ENCODE results near the gene NFXL1. TPM values are rescaled to one million over a fixed set of nuclear protein-coding genes. Genes with fewer than 3 reads are reported as not detected.
A peak's percentile ranks its signal among the peaks of the same experiment; 100 is the strongest.
"Not testable (repeated sequence)": the region's sequence is repeated elsewhere in the genome, so short reads cannot be mapped to it uniquely, and the experiment has no call there.

NFXL1 gene
- total RNA-seq, 2 experiments from 2014 or later = 9.0 to 10.6 TPM

- H3K4me3 Mint-ChIP-seq; DNase-seq; POLR2A ChIA-PET; H3K4me1 Mint-ChIP-seq; H3K9me3 Mint-ChIP-seq; H3K36me3 Mint-ChIP-seq (ENCODE audit: low read depth); H3K27ac Mint-ChIP-seq: not testable (repeated sequence)
- H3K27me3 Mint-ChIP-seq = peaks cover 15% of the 10 kb centered on the region
- CTCF ChIA-PET = interaction anchor here (0.5 to 1.5 kb wide), 2 partner anchors 32 to 267 kb away, joined by 3 read pairs; no protein-coding TSS in a partner anchor
These were observed 8.3 kb upstream of the NFXL1 start for GRCh38 chr4:47922436-47923260.

- DNase-seq; H3K4me3 Mint-ChIP-seq; H3K9me3 Mint-ChIP-seq; H3K27me3 Mint-ChIP-seq; H3K36me3 Mint-ChIP-seq (ENCODE audit: low read depth); CTCF ChIA-PET; H3K27ac Mint-ChIP-seq: not testable (repeated sequence)
- POLR2A ChIA-PET = interaction anchor here (0.7 kb wide), 1 partner anchor 327 kb away, joined by 3 read pairs; no protein-coding TSS in a partner anchor
- H3K4me1 Mint-ChIP-seq = peaks cover 26% of the 10 kb centered on the region
These were observed 2.8 kb upstream of the NFXL1 start for GRCh38 chr4:47917163-47917562.

GRCh38 chr4:47915378-47915777 is 995 bp upstream of the NFXL1 start:
- peaks cover 32% of the 10 kb centered on the region for H3K4me1 Mint-ChIP-seq
- ChIA-PET POLR2A (no interaction called here), CTCF (interaction anchor here (1.3 to 1.4 kb wide), 2 partner anchors 16 to 219 kb away, joined by 3 to 4 read pairs; partner anchors contain the start of gene TXK)
- H3K36me3 Mint-ChIP-seq (ENCODE audit: low read depth) = peaks cover 16% of the 10 kb centered on the region
- peak overlapping the region; percentile 97 for H3K4me3 Mint-ChIP-seq
- H3K9me3 Mint-ChIP-seq = peaks cover 8% of the 10 kb centered on the region
- H3K27ac Mint-ChIP-seq = no peak overlapping the region
- H3K27me3 Mint-ChIP-seq = peaks cover 2% of the 10 kb centered on the region
- no peak for DNase-seq

GRCh38 chr4:47914926-47915237 is 499 bp upstream of the NFXL1 start:
- H3K27ac Mint-ChIP-seq = peak overlapping the region; percentile 94
- peaks cover 8% of the 10 kb centered on the region for H3K9me3 Mint-ChIP-seq
- POLR2A ChIA-PET = no interaction called here
- H3K4me1 Mint-ChIP-seq = peaks cover 36% of the 10 kb centered on the region
- H3K4me3 Mint-ChIP-seq = peak overlapping the region; percentile 97
- no peak for DNase-seq
- peaks cover 17% of the 10 kb centered on the region for H3K36me3 Mint-ChIP-seq (ENCODE audit: low read depth)
- no peaks in the 10 kb centered on the region for H3K27me3 Mint-ChIP-seq
- CTCF ChIA-PET = interaction anchor here (1.1 to 1.4 kb wide), 2 partner anchors 19 to 219 kb away, joined by 3 read pairs; partner anchors contain the start of gene TXK

GRCh38 chr4:47913861-47914219 is 543 bp downstream of the NFXL1 start:
- CTCF ChIA-PET = interaction anchor here (1.1 kb wide), 1 partner anchor 20 kb away, joined by 3 read pairs; no protein-coding TSS in a partner anchor
- peak overlapping the region; percentile 94 for H3K27ac Mint-ChIP-seq
- peak; percentile 26 for DNase-seq
- peaks cover 38% of the 10 kb centered on the region for H3K4me1 Mint-ChIP-seq
- H3K9me3 Mint-ChIP-seq = peaks cover 8% of the 10 kb centered on the region
- peaks cover 22% of the 10 kb centered on the region for H3K36me3 Mint-ChIP-seq (ENCODE audit: low read depth)
- POLR2A ChIA-PET = no interaction called here
- H3K27me3 Mint-ChIP-seq = no peaks in the 10 kb centered on the region
- peak overlapping the region; percentile 97 for H3K4me3 Mint-ChIP-seq

- no peaks in the 10 kb centered on the region for H3K27me3 Mint-ChIP-seq
- POLR2A ChIA-PET = no interaction called here
- H3K27ac Mint-ChIP-seq = peak overlapping the region; percentile 94
- DNase-seq = no peak
- H3K9me3 Mint-ChIP-seq = peaks cover 4% of the 10 kb centered on the region
- peak overlapping the region; percentile 97 for H3K4me3 Mint-ChIP-seq
- CTCF ChIA-PET = no interaction called here
- peaks cover 39% of the 10 kb centered on the region for H3K4me1 Mint-ChIP-seq
- peaks cover 24% of the 10 kb centered on the region for H3K36me3 Mint-ChIP-seq (ENCODE audit: low read depth)
These were observed 1.1 kb downstream of the NFXL1 start for GRCh38 chr4:47913330-47913729.

GRCh38 chr4:47907089-47907646 is 7.2 kb downstream of the NFXL1 start:
- no peak overlapping the region for H3K27ac Mint-ChIP-seq
- POLR2A ChIA-PET = no interaction called here

GRCh38 chr4:47899639-47900038 is 14.7 kb downstream of the NFXL1 start:
- ChIA-PET POLR2A (no interaction called here), CTCF (interaction anchor here (0.6 to 0.9 kb wide), 2 partner anchors 9 to 16 kb away, joined by 4 to 6 read pairs; no protein-coding TSS in a partner anchor)
- Mint-ChIP-seq H3K9me3 (no peaks in the 10 kb centered on the region), H3K4me1 (no peaks in the 10 kb centered on the region), H3K27me3 (no peaks in the 10 kb centered on the region), H3K4me3 (no peak overlapping the region), H3K36me3 (ENCODE audit: low read depth) (peaks cover 28% of the 10 kb centered on the region), H3K27ac (no peak overlapping the region)
- no peak for DNase-seq

More at GRCh38 chr4:47907089-47907646, 7.2 kb downstream of the NFXL1 start:
- no peak for DNase-seq
- CTCF ChIA-PET = interaction anchor here (0.5 kb wide), 1 partner anchor 26 kb away, joined by 3 read pairs; no protein-coding TSS in a partner anchor
- peaks cover 22% of the 10 kb centered on the region for H3K4me1 Mint-ChIP-seq
- no peaks in the 10 kb centered on the region for H3K9me3 Mint-ChIP-seq
- H3K36me3 Mint-ChIP-seq (ENCODE audit: low read depth) = peaks cover 27% of the 10 kb centered on the region
- no peak overlapping the region for H3K4me3 Mint-ChIP-seq
- H3K27me3 Mint-ChIP-seq = no peaks in the 10 kb centered on the region

GRCh38 chr4:47891928-47892327 is 22.5 kb downstream of the NFXL1 start:
- peaks cover 47% of the 10 kb centered on the region for H3K36me3 Mint-ChIP-seq (ENCODE audit: low read depth)

GRCh38 chr4:47882228-47882627 is 32.2 kb downstream of the NFXL1 start:
- no peak overlapping the region for H3K4me3 Mint-ChIP-seq
- H3K4me1 Mint-ChIP-seq = no peaks in the 10 kb centered on the region

More at GRCh38 chr4:47891928-47892327, 22.5 kb downstream of the NFXL1 start:
- Mint-ChIP-seq H3K27ac (no peak overlapping the region), H3K4me3 (no peak overlapping the region), H3K27me3 (no peaks in the 10 kb centered on the region), H3K4me1 (peaks cover 6% of the 10 kb centered on the region), H3K9me3 (no peaks in the 10 kb centered on the region)
- POLR2A ChIA-PET = interaction anchor here (0.6 kb wide), 1 partner anchor 744 kb away, joined by 3 read pairs; no protein-coding TSS in a partner anchor
- CTCF ChIA-PET = interaction anchor here (1.3 kb wide), 1 partner anchor 141 kb away, joined by 3 read pairs; no protein-coding TSS in a partner anchor
- DNase-seq = no peak

GRCh38 chr4:47879458-47879857 is 34.9 kb downstream of the NFXL1 start:
- POLR2A ChIA-PET = no interaction called here
- Mint-ChIP-seq H3K4me3 (no peak overlapping the region), H3K9me3 (no peaks in the 10 kb centered on the region), H3K27me3 (no peaks in the 10 kb centered on the region), H3K36me3 (ENCODE audit: low read depth) (peaks cover 46% of the 10 kb centered on the region), H3K4me1 (peaks cover 4% of the 10 kb centered on the region), H3K27ac (no peak overlapping the region)
- CTCF ChIA-PET = no interaction called here
- DNase-seq = no peak

More at GRCh38 chr4:47882228-47882627, 32.2 kb downstream of the NFXL1 start:
- Mint-ChIP-seq H3K9me3 (no peaks in the 10 kb centered on the region), H3K27ac (no peak overlapping the region), H3K36me3 (ENCODE audit: low read depth) (peaks cover 32% of the 10 kb centered on the region), H3K27me3 (no peaks in the 10 kb centered on the region)
- CTCF ChIA-PET = no interaction called here
- POLR2A ChIA-PET = no interaction called here
- no peak for DNase-seq

GRCh38 chr4:47876784-47877546 is 37.4 kb downstream of the NFXL1 start:
- CTCF ChIA-PET = interaction anchor here (1.1 to 1.4 kb wide), 2 partner anchors 12 to 14 kb away, joined by 3 read pairs; no protein-coding TSS in a partner anchor
- Mint-ChIP-seq H3K27ac (no peak overlapping the region), H3K4me3 (no peak overlapping the region), H3K9me3 (no peaks in the 10 kb centered on the region), H3K27me3 (no peaks in the 10 kb centered on the region), H3K36me3 (ENCODE audit: low read depth) (peaks cover 56% of the 10 kb centered on the region), H3K4me1 (peaks cover 15% of the 10 kb centered on the region)
- POLR2A ChIA-PET = interaction anchor here (0.6 kb wide), 1 partner anchor 48 kb away, joined by 3 read pairs; no protein-coding TSS in a partner anchor
- DNase-seq = no peak
